Cerebellar nuclear complex (tissue), 1 donor: ENCODE data around the gene MLH3.
"Not testable (repeated sequence)": the region's sequence is repeated elsewhere in the genome, so short reads cannot be mapped to it uniquely, and the experiment has no call there.

Experiments
- DNase-seq, 2 experiments: peaks; one replicate each; lab custom pipeline; 2025; lab: John Stamatoyannopoulos, UW

The MLH3 gene

GRCh38 chr14:75030147-75030546, 21.1 kb downstream of the MLH3 start:
- no peak for DNase-seq

- DNase-seq = no peak
These were observed 25.4 kb downstream of the MLH3 start for GRCh38 chr14:75025876-75026275.

GRCh38 chr14:75025082-75025481, 26.2 kb downstream of the MLH3 start:
- no peak for DNase-seq

GRCh38 chr14:75023108-75023507, 28.2 kb downstream of the MLH3 start:
- DNase-seq = no peak

- no peak for DNase-seq
These were observed 28.6 kb downstream of the MLH3 start for GRCh38 chr14:75022655-75023054.

GRCh38 chr14:75018694-75019093, 32.6 kb downstream of the MLH3 start:
- no peak for DNase-seq

GRCh38 chr14:75016815-75017214, 34.5 kb downstream of the MLH3 start:
- no peak for DNase-seq

GRCh38 chr14:75015496-75015895, 35.8 kb downstream of the MLH3 start:
- DNase-seq = no peak

- no peak for DNase-seq
These were observed 38.0 kb downstream of the MLH3 start for GRCh38 chr14:75013290-75013689.

GRCh38 chr14:75011356-75011994, 39.8 kb downstream of the MLH3 start:
- no peak for DNase-seq

GRCh38 chr14:75010472-75011093, 40.7 kb downstream of the MLH3 start:
- no peak for DNase-seq

GRCh38 chr14:75009176-75009575, 42.1 kb downstream of the MLH3 start:
- DNase-seq = no peak

- no peak for DNase-seq
These were observed 45.9 kb downstream of the MLH3 start for GRCh38 chr14:75005357-75005756.

GRCh38 chr14:75003250-75004027, 47.8 kb downstream of the MLH3 start:
- no peak for DNase-seq

GRCh38 chr14:75002392-75003249, 48.6 kb downstream of the MLH3 start, which contains the start of gene EIF2B2:
TSS of gene EIF2B2 (plus strand) at chr14:75002921. CDS start at chr14:75002991, 70 bp downstream.
- peak; percentile 84 to 96 for DNase-seq

GRCh38 chr14:75001899-75002298, 49.4 kb downstream of the MLH3 start:
- DNase-seq = no peak

- DNase-seq = no peak
These were observed 50.0 kb downstream of the MLH3 start for GRCh38 chr14:75001261-75001660.

- not testable (repeated sequence) for DNase-seq
These were observed 55.5 kb downstream of the MLH3 start for GRCh38 chr14:74995781-74996180.

- not testable (repeated sequence) for DNase-seq
These were observed 57.1 kb downstream of the MLH3 start for GRCh38 chr14:74994182-74994581.

GRCh38 chr14:74988993-74989392, 62.3 kb downstream of the MLH3 start:
- DNase-seq = no peak

- DNase-seq = no peak
These were observed 63.1 kb downstream of the MLH3 start for GRCh38 chr14:74988131-74988530.

GRCh38 chr14:74985806-74986205, 65.5 kb downstream of the MLH3 start:
- no peak for DNase-seq
